ENCODE results near the gene SPNS1. TPM values are rescaled to one million over a fixed set of nuclear protein-coding genes. Genes with fewer than 3 reads are reported as not detected.

The SPNS1 gene
- total and polyA plus RNA-seq, 3 experiments from 2014 or later, result 33.2 to 40.9 (median 36.5) TPM

DNA sequence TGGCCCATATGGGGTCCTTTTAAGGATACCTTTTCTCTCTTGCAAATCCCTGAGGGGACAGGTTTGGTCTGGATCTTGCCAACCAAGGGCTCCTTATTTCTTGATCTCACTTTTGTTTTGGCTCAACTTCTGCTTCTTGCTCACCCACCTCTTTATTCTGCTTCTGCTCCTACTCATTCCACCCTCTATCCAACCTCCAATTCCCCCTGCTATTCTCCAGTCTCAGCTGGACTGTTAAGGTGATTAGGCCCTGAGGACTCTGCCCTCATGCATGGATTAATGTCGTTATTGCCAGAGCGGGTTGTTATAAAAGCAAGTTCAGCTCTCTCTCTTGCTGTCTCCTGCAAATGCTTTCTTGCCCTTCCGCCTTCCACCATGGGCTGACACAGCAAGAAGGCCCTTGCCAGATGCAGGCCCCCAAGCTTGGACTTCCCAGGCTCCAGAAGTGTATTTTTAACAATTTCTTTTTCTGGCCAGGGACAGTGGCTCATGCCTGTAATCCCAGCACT, 40.0 kb downstream of the SPNS1 start:
- no peak overlapping the region for H3K4me3 Mint-ChIP-seq
- no peaks in the 10 kb centered on the region for H3K9me3 ChIP-seq (ENCODE audit: low read length)

DNA sequence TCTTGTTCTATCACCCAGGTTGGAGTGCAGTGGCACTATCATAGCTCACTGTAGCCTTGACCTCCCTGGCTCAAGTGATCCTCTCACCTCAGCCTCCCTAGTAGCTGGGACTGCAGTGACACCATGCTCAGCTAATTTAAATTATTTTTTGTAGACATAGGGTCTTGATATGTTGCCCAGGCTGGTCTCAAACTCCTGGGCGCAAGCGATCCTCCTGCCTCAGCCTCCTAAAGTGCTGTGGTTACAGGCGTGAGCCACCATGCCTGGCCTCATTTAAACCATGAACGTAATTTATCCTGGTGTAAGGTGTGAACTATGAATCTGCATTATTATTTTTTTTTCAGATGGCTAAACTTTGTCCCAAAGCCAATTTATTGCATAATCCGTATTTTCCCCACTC, 47.6 kb downstream of the SPNS1 start:
- H3K4me1 ChIP-seq (ENCODE audit: insufficient read depth, low read length), result peaks cover 49% of the 10 kb centered on the region
- peak in 1 of 5 donors; percentile 8 for DNase-seq
- H3K27me3 Mint-ChIP-seq, result peaks cover 0 to 2% of the 10 kb centered on the region in 2 donors
- no peaks in the 10 kb centered on the region for H3K36me3 ChIP-seq (ENCODE audit: insufficient read depth, low read length)
- POLR2A ChIA-PET, result interaction anchor here (0.6 to 1.7 kb wide), 3 partner anchors 15 to 1546 kb away, joined by 4 to 5 read pairs (median 5); no protein-coding TSS in a partner anchor
- no peaks in the 10 kb centered on the region for H3K9me3 ChIP-seq (ENCODE audit: low read length)
- no peak overlapping the region for H3K4me3 ChIP-seq (ENCODE audit: low read length)
- no peaks in the 10 kb centered on the region for H3K36me3 Mint-ChIP-seq
- no peaks in the 10 kb centered on the region for H3K9me3 Mint-ChIP-seq
- H3K27me3 ChIP-seq (ENCODE audit: insufficient read depth, low read length, poor library complexity, severe bottlenecking), result no peaks in the 10 kb centered on the region
- peak overlapping the region in 2 of 8 donors; percentile 10 to 50 for H3K27ac Mint-ChIP-seq
- no peak overlapping the region for H3K4me3 Mint-ChIP-seq
- CTCF ChIA-PET, result interaction anchor here (1.2 kb wide), 1 partner anchor 48 kb away, joined by 3 read pairs; the partner anchor contains the start of gene SPNS1
- peaks cover 26 to 50% (median 50%) of the 10 kb centered on the region in 3 donors for H3K4me1 Mint-ChIP-seq
- no peak overlapping the region for H3K27ac ChIP-seq (ENCODE audit: low read depth, low read length)

More for the DNA sequence above, 40.0 kb downstream of the SPNS1 start:
- ChIA-PET CTCF (no interaction called here), POLR2A (no interaction called here)
- DNase-seq, result no peak
- H3K27me3 Mint-ChIP-seq, result no peaks in the 10 kb centered on the region
- H3K4me3 ChIP-seq (ENCODE audit: low read length), result no peak overlapping the region
- H3K27ac Mint-ChIP-seq, result peak overlapping the region in 5 of 8 donors; percentile 63 to 87 (median 74)
- H3K4me1 Mint-ChIP-seq, result peaks cover 24 to 40% (median 36%) of the 10 kb centered on the region in 3 donors
- no peaks in the 10 kb centered on the region for H3K27me3 ChIP-seq (ENCODE audit: insufficient read depth, low read length, poor library complexity, severe bottlenecking)
- no peak overlapping the region for H3K27ac ChIP-seq (ENCODE audit: low read depth, low read length)
- H3K9me3 Mint-ChIP-seq, result no peaks in the 10 kb centered on the region
- peaks cover 39% of the 10 kb centered on the region for H3K4me1 ChIP-seq (ENCODE audit: insufficient read depth, low read length)
- no peaks in the 10 kb centered on the region for H3K36me3 Mint-ChIP-seq
- H3K36me3 ChIP-seq (ENCODE audit: insufficient read depth, low read length), result no peaks in the 10 kb centered on the region

DNA sequence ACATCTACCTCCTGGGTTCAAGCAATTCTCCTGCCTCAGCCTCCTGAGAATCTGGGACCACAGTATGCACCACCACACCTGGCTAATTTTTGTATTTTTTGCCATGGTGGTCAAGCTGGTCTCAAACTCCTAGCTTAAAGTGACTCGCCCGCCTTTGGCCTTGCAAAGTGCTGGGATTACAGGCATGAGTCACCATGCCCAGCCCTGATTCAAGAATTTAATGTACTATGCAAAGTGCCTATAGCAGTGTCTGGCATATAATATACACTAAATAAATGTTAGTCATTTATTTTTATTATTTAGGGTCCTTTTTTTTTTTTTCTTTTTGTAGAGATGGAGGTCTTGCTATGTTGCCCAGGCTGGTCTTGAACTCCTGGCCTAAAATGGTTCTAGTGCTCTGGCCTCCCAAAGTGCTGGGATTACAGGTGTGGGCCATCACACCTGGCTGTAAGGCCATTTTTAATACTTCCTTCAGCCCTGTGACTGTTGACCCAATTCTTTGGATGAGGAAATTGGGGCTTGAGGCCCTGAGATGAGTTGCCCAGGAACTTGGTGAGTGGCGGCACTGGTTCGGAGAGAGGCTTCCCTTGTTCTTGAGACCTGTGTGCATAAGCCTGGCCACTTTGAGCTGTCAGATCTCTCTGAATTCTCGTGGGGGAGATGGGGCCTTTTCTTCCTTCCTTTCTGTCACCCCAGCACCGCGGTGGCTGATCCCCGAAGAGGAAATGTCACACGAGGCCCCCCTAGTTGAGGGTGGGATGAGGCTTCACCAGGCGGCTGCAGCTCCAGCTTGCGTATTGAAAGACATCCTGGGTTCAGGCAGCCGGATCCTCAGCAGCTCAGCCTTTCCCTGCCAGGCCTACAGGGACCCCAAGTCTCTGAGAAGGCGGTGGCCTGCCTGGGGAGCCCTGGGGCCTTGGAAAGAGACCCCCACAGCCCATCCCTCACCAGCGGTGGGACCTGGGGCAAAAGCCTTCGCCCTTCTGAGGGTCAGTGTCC, 49.0 kb downstream of the SPNS1 start:
- Mint-ChIP-seq H3K4me3 (peak overlapping the region in 3 of 7 donors; percentile 37 to 46 (median 45)), H3K27ac (peak overlapping the region in 6 of 8 donors; percentile 46 to 92 (median 76)), H3K4me1 (peaks cover 28 to 58% (median 58%) of the 10 kb centered on the region in 3 donors), H3K36me3 (no peaks in the 10 kb centered on the region), H3K9me3 (no peaks in the 10 kb centered on the region), H3K27me3 (peaks cover 0 to 2% of the 10 kb centered on the region in 2 donors)
- no peaks in the 10 kb centered on the region for H3K27me3 ChIP-seq (ENCODE audit: insufficient read depth, low read length, poor library complexity, severe bottlenecking)
- peaks cover 53% of the 10 kb centered on the region for H3K4me1 ChIP-seq (ENCODE audit: insufficient read depth, low read length)
- ChIA-PET POLR2A (no interaction called here), CTCF (interaction anchor here (0.7 to 2.0 kb wide), 3 partner anchors 34 to 92 kb away, joined by 3 to 8 read pairs (median 3); no protein-coding TSS in a partner anchor)
- peak in 2 of 5 donors; percentile 45 to 47 for DNase-seq
- no peak overlapping the region for H3K27ac ChIP-seq (ENCODE audit: low read depth, low read length)
- no peaks in the 10 kb centered on the region for H3K36me3 ChIP-seq (ENCODE audit: insufficient read depth, low read length)
- H3K9me3 ChIP-seq (ENCODE audit: low read length), result no peaks in the 10 kb centered on the region
- H3K4me3 ChIP-seq (ENCODE audit: low read length), result no peak overlapping the region

- H3K27ac ChIP-seq (ENCODE audit: low read depth, low read length), result no peak overlapping the region
These were observed 49.7 kb downstream of the SPNS1 start for GRCh38 chr16:29024278-29024677.

GRCh38 chr16:29025218-29025617, 50.6 kb downstream of the SPNS1 start:
- Mint-ChIP-seq H3K9me3 (no peaks in the 10 kb centered on the region), H3K4me1 (peaks cover 35 to 69% (median 68%) of the 10 kb centered on the region in 3 donors), H3K36me3 (no peaks in the 10 kb centered on the region), H3K4me3 (peak overlapping the region in 5 of 7 donors; percentile 37 to 75 (median 52)), H3K27me3 (peaks cover 0 to 2% of the 10 kb centered on the region in 2 donors), H3K27ac (peak overlapping the region in 6 of 8 donors; percentile 57 to 83 (median 72))
- CTCF ChIA-PET, result interaction anchor here (1.1 to 2.0 kb wide), 2 partner anchors 36 to 38 kb away, joined by 3 to 8 read pairs; no protein-coding TSS in a partner anchor
- POLR2A ChIA-PET, result interaction anchor here (0.8 kb wide), 1 partner anchor 14 kb away, joined by 3 read pairs; no protein-coding TSS in a partner anchor
- H3K36me3 ChIP-seq (ENCODE audit: insufficient read depth, low read length), result no peaks in the 10 kb centered on the region
- H3K9me3 ChIP-seq (ENCODE audit: low read length), result no peaks in the 10 kb centered on the region
- H3K4me3 ChIP-seq (ENCODE audit: low read length), result peak overlapping the region; percentile 15
- no peak overlapping the region for H3K27ac ChIP-seq (ENCODE audit: low read depth, low read length)
- H3K27me3 ChIP-seq (ENCODE audit: insufficient read depth, low read length, poor library complexity, severe bottlenecking), result no peaks in the 10 kb centered on the region
- H3K4me1 ChIP-seq (ENCODE audit: insufficient read depth, low read length), result peaks cover 64% of the 10 kb centered on the region
- DNase-seq, result peak in 2 of 5 donors; percentile 39 to 46

More at GRCh38 chr16:29024278-29024677, 49.7 kb downstream of the SPNS1 start:
- POLR2A ChIA-PET, result no interaction called here
- Mint-ChIP-seq H3K27ac (peak overlapping the region in 6 of 8 donors; percentile 64 to 92 (median 78)), H3K4me3 (peak overlapping the region in 3 of 7 donors; percentile 32 to 53 (median 52)), H3K36me3 (no peaks in the 10 kb centered on the region), H3K27me3 (peaks cover 0 to 2% of the 10 kb centered on the region in 2 donors), H3K4me1 (peaks cover 33 to 65% (median 63%) of the 10 kb centered on the region in 3 donors), H3K9me3 (no peaks in the 10 kb centered on the region)
- Histone ChIP-seq H3K36me3 (ENCODE audit: insufficient read depth, low read length) (no peaks in the 10 kb centered on the region), H3K4me1 (ENCODE audit: insufficient read depth, low read length) (peaks cover 60% of the 10 kb centered on the region), H3K9me3 (ENCODE audit: low read length) (no peaks in the 10 kb centered on the region), H3K4me3 (ENCODE audit: low read length) (no peak overlapping the region), H3K27me3 (ENCODE audit: insufficient read depth, low read length, poor library complexity, severe bottlenecking) (no peaks in the 10 kb centered on the region)
- peak in 1 of 5 donors; percentile 36 for DNase-seq
- CTCF ChIA-PET, result interaction anchor here (0.7 to 2.0 kb wide), 3 partner anchors 35 to 91 kb away, joined by 3 to 8 read pairs (median 3); no protein-coding TSS in a partner anchor

DNA sequence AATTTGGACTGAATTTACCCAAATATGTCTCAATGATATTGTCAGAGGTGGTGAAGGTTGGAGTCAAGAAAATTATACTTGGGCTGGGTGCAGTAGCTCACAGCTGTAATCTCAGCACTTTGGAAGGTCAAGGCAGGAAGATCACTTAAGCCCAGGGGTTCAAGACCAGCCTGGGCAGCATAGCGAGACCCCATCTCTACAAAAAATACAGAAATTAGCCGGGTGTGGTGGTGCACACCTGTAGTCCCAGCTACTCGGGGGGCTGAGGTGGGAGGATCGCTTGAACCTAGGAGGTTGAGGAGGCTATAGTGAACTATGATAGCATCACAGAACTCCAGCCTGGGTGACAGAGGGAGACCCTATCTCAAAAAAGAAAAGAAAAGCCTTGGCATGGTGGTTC, 51.2 kb downstream of the SPNS1 start:
- H3K4me1 Mint-ChIP-seq, result peaks cover 35 to 68% (median 67%) of the 10 kb centered on the region in 3 donors
- peaks cover 60% of the 10 kb centered on the region for H3K4me1 ChIP-seq (ENCODE audit: insufficient read depth, low read length)
- H3K27me3 ChIP-seq (ENCODE audit: insufficient read depth, low read length, poor library complexity, severe bottlenecking), result no peaks in the 10 kb centered on the region
- H3K36me3 Mint-ChIP-seq, result no peaks in the 10 kb centered on the region
- no peaks in the 10 kb centered on the region for H3K36me3 ChIP-seq (ENCODE audit: insufficient read depth, low read length)
- CTCF ChIA-PET, result interaction anchor here (2.0 kb wide), 1 partner anchor 38 kb away, joined by 8 read pairs; no protein-coding TSS in a partner anchor
- peak overlapping the region in 2 of 7 donors; percentile 52 to 75 for H3K4me3 Mint-ChIP-seq
- no peak overlapping the region for H3K27ac ChIP-seq (ENCODE audit: low read depth, low read length)
- POLR2A ChIA-PET, result interaction anchor here (0.8 kb wide), 1 partner anchor 15 kb away, joined by 3 read pairs; no protein-coding TSS in a partner anchor
- peak in 1 of 5 donors; percentile 12 for DNase-seq
- no peak overlapping the region for H3K4me3 ChIP-seq (ENCODE audit: low read length)
- H3K9me3 Mint-ChIP-seq, result no peaks in the 10 kb centered on the region
- H3K27me3 Mint-ChIP-seq, result peaks cover 0 to 2% of the 10 kb centered on the region in 2 donors
- H3K27ac Mint-ChIP-seq, result peak overlapping the region in 5 of 8 donors; percentile 57 to 83 (median 74)
- no peaks in the 10 kb centered on the region for H3K9me3 ChIP-seq (ENCODE audit: low read length)

- no peaks in the 10 kb centered on the region for H3K27me3 ChIP-seq (ENCODE audit: insufficient read depth, low read length, poor library complexity, severe bottlenecking)
- H3K4me1 ChIP-seq (ENCODE audit: insufficient read depth, low read length), result peaks cover 38% of the 10 kb centered on the region
- ChIA-PET POLR2A (interaction anchor here (0.6 kb wide), 1 partner anchor 34 kb away, joined by 4 read pairs; no protein-coding TSS in a partner anchor), CTCF (interaction anchor here (0.8 to 1.4 kb wide), 2 partner anchors 40 to 55 kb away, joined by 3 read pairs; no protein-coding TSS in a partner anchor)
- H3K27ac ChIP-seq (ENCODE audit: low read depth, low read length), result no peak overlapping the region
- H3K4me3 ChIP-seq (ENCODE audit: low read length), result no peak overlapping the region
- Mint-ChIP-seq H3K36me3 (no peaks in the 10 kb centered on the region), H3K4me3 (peak overlapping the region in 3 of 7 donors; percentile 19 to 61 (median 26)), H3K9me3 (no peaks in the 10 kb centered on the region), H3K27ac (peak overlapping the region; percentile 29 to 98 (median 66)), H3K4me1 (peaks cover 26 to 47% (median 45%) of the 10 kb centered on the region in 3 donors), H3K27me3 (peaks cover 0 to 2% of the 10 kb centered on the region in 2 donors)
- no peaks in the 10 kb centered on the region for H3K9me3 ChIP-seq (ENCODE audit: low read length)
- peak in 1 of 5 donors; percentile 30 for DNase-seq
- H3K36me3 ChIP-seq (ENCODE audit: insufficient read depth, low read length), result no peaks in the 10 kb centered on the region
These were observed 54.0 kb downstream of the SPNS1 start for GRCh38 chr16:29028457-29029167.

All from CD8-positive, alpha-beta memory T cell (primary cell).